Erythroblast (primary cell): Measurements from ENCODE around the gene PTK7.

Experiments
- DNase-seq, 2 experiments: peaks; one replicate each; lab custom pipeline; 2025; lab: John Stamatoyannopoulos, UW
- GATA1 ChIP-seq: IDR thresholded peaks from 2 replicates; pipeline ENCODE4 v1.6.1; 2011; ENCODE audit warnings: low read depth, mild to moderate bottlenecking, control low read depth, low read length, moderate library complexity
- POLR2A ChIP-seq: IDR thresholded peaks from 2 replicates; pipeline ENCODE4 v1.6.1; 2011; ENCODE audit warnings: mild to moderate bottlenecking, low read length

The PTK7 gene

GRCh38 chr6:43205849-43206248 is 129.7 kb downstream of the PTK7 start:
- TF ChIP-seq GATA1, result no peak
- no peak for TF ChIP-seq POLR2A

GRCh38 chr6:43207286-43207685 is 131.2 kb downstream of the PTK7 start:
- TF ChIP-seq POLR2A (no peak), GATA1 (no peak)
- no peak for DNase-seq

More at GRCh38 chr6:43205849-43206248, 129.7 kb downstream of the PTK7 start:
- no peak for DNase-seq
